Fibroblast of mammary gland (primary cell): ENCODE measurements around the gene CACNG3.

ENCODE experiments used
- DNase-seq: peaks from one replicate; pipeline ENCODE4 v3.0.0-alpha.2; 2010; ENCODE audit warnings: low read depth
- H3K4me3 ChIP-seq: 2 replicates; pipeline ENCODE4 v1.5.1; 2011; ENCODE audit warnings: low read depth, mild to moderate bottlenecking, low read length, moderate library complexity; ENCODE audit not compliant: control insufficient read depth
- TF ChIP-seq, protein P1 (sequence below): conservative IDR thresholded peaks from 2 replicates; pipeline ENCODE4 v1.5.1; 2011; ENCODE audit warnings: low read depth, low read length, inconsistent platforms; ENCODE audit not compliant: control insufficient read depth, insufficient read depth

Gene CACNG3

DNA sequence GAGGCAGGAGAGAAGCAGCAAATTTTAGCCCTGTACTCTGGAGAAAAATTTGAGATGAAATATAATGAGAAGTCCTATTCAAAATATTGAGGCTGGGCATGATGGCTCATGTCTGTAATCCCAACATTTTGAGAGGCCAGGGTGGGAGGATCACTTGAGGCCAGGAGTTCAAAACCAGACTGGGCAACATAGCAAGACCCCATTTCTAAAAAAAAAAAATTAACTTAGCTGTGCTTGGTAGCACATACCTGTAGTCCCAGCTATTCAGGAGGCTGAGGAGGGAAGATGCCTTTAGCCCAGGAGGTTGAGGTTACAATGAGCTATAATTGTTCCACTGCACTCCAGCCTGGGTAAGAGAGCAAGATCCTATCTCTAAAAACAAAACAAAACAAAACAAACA is 103.4 kb downstream of the CACNG3 start:
- DNase-seq = no peak
- no peak overlapping the region for H3K4me3 ChIP-seq
- TF ChIP-seq, protein P1, sequence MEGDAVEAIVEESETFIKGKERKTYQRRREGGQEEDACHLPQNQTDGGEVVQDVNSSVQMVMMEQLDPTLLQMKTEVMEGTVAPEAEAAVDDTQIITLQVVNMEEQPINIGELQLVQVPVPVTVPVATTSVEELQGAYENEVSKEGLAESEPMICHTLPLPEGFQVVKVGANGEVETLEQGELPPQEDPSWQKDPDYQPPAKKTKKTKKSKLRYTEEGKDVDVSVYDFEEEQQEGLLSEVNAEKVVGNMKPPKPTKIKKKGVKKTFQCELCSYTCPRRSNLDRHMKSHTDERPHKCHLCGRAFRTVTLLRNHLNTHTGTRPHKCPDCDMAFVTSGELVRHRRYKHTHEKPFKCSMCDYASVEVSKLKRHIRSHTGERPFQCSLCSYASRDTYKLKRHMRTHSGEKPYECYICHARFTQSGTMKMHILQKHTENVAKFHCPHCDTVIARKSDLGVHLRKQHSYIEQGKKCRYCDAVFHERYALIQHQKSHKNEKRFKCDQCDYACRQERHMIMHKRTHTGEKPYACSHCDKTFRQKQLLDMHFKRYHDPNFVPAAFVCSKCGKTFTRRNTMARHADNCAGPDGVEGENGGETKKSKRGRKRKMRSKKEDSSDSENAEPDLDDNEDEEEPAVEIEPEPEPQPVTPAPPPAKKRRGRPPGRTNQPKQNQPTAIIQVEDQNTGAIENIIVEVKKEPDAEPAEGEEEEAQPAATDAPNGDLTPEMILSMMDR = no peak

DNA sequence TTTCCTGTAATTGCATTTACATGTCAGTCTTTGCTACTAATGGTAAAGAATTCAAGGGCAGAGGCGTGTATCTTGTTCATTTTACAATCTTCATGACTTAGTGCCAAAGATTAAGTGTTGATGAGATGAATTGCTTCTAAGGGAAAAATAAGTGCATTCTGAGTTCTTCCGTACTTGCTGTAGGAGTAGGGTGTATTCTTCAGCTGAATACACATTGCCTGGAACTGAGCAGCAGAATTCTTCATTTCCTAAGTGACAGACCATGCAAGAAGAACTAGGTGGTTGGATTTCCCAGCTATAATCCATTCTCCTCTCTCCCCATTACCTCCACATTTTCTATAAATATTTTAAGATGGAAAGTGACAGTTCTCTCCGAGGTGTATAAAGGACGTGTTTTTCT is 104.8 kb downstream of the CACNG3 start:
- no peak overlapping the region for H3K4me3 ChIP-seq
- no peak for DNase-seq
- TF ChIP-seq, protein P1 = no peak

DNA sequence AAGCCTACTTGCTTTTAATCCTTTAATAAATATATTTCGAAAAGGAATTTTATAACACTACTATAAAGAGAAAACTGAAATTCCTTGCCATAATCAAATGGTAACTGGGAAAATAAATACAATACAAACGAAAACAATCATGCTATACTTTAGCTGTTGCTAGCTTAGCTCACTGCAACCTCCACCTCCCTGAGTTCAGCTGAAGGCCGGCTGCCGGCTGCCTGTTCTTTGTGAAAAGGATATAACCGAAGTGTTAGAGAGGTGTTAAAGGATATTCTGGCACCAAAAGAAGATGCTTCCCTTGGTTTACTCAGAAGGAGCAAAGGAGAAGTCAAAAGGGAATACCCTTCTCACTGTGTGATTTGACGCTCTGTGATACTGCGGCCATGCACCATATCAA is 108.5 kb downstream of the CACNG3 start:
- TF ChIP-seq, protein P1 = no peak
- no peak overlapping the region for H3K4me3 ChIP-seq
- DNase-seq = no peak

DNA sequence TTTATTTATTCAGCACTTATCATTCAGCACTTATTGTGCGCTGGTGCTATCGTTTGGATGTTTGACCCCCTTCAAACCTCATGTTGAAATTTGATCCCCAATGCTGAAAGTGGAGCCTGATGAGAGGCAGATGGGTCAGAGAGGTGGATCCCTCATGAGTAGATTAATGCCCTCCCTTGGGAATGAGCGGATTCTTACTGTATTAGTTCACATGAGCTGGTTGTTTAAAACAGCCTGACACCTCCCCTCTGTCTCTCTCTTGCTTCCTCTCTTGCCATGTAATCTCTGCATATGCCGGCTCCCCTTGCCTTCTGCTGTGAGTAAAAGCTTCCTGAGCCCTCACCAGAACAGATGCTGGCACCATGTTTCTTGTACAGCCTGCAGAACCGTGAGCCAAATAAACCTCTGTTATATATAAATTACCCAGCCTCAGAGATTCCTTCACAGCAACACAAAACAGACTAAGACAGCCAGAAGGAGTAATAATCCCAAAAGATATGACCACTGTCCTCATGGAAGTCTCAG is 111.1 kb downstream of the CACNG3 start:
- TF ChIP-seq, protein P1 = no peak
- no peak overlapping the region for H3K4me3 ChIP-seq
- DNase-seq = no peak

DNA sequence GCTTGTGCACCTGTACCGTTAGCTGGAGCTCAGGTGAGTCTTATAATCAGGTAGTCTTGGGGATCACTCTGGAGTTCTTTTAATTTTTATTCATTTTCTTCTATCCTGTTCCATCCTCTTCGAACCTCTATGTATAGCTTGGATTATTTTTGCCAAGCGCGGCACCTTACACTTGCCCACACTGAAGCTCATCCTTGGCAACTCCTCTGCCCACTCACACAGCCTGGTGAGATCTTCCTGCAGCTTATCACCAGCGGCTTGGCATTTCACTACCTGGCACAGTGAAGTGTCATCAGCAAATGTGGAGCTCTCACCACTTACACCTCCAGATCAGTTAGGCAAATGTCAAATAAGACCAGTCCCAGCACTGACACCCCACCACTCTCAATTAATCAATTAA is 116.7 kb downstream of the CACNG3 start:
- no peak overlapping the region for H3K4me3 ChIP-seq
- TF ChIP-seq, protein P1 = no peak
- DNase-seq = no peak

DNA sequence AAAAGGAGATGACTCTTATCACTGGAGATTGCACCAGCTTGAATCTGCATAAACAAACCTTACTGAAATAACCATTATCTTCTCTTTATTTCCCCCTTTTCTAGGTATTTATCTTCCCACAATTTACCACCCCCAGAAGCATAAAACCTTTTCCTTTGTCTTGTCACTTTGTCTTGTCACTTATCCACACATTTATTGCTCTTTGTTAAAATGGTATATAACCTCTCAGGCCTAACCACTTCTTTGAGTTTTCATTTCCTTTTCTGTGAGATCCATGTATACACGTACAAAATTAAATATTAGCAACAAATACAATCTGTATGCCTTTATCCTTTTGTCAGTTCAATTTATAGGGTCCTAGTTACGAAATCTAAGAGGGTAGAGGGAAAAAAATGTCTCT is 122.9 kb downstream of the CACNG3 start:
- DNase-seq = no peak
- TF ChIP-seq, protein P1 = no peak
- H3K4me3 ChIP-seq = no peak overlapping the region
